Kidney (tissue), 14 donors: Measurements from ENCODE around the gene APOBEC3A. TPM values are rescaled to one million over a fixed set of nuclear protein-coding genes. Genes with fewer than 3 reads are reported as not detected.

Experiments used
- DNase-seq, 5 donors: peaks; one replicate each; pipeline ENCODE4 v3.0.0-alpha.2; 2013 to 2020
- FAIRE-seq: peaks from 2 replicates; lab custom pipeline; 2012; peaks lifted over from hg19 to GRCh38; lab: Jason Lieb, UNC
- H3K27ac ChIP-seq, 2 donors: one replicate each; pipeline ENCODE4 v1.7.0; 2013; ENCODE audit warnings: low read depth in 2 of 2, low read length in 2 of 2, inconsistent platforms in 1 of 2
- H3K27me3 ChIP-seq: one replicate; pipeline ENCODE4 v1.7.1; 2013; ENCODE audit warnings: low read length, inconsistent platforms; ENCODE audit not compliant: control insufficient read depth, insufficient read depth
- H3K36me3 ChIP-seq, 3 donors: one replicate each; pipeline versions ENCODE4 v1.7.0 to v1.7.1; 2013; ENCODE audit warnings: low read length in 3 of 3, control low read depth in 1 of 3, inconsistent platforms in 1 of 3; ENCODE audit not compliant: insufficient read depth in 3 of 3, control insufficient read depth in 2 of 3
- H3K4me1 ChIP-seq, 3 donors: one replicate each; pipeline versions ENCODE4 v1.7.0 to v1.7.1; 2013; ENCODE audit warnings: low read length in 3 of 3, inconsistent platforms in 1 of 3, low read depth in 1 of 3; ENCODE audit not compliant: control insufficient read depth in 2 of 3, insufficient read depth in 2 of 3
- H3K4me3 ChIP-seq, 3 donors: one replicate each; pipeline versions ENCODE4 v1.7.0 to v1.8.1; 2013; ENCODE audit warnings: low read length in 3 of 3, control low read depth in 1 of 3, inconsistent platforms in 1 of 3
- H3K9ac ChIP-seq, 3 donors: one replicate each; pipeline versions ENCODE4 v1.7.0 to v1.7.1; 2013; ENCODE audit warnings: low read length in 3 of 3, control low read depth in 1 of 3, inconsistent platforms in 1 of 3
- H3K9me3 ChIP-seq, 3 donors: one replicate each; pipeline versions ENCODE4 v1.7.0 to v1.7.1; 2013; ENCODE audit warnings: low read length in 3 of 3, control low read depth in 1 of 3, inconsistent platforms in 1 of 3; ENCODE audit not compliant: control insufficient read depth in 2 of 3, insufficient read depth in 1 of 3
- CTCF ChIP-seq: IDR thresholded peaks from 3 replicates; pipeline ENCODE4 v1.5.1; 2012; ENCODE audit warnings: mild to moderate bottlenecking, moderate library complexity, borderline replicate concordance; ENCODE audit not compliant: insufficient read depth; ENCODE audit errors: extremely low read depth
- intact Hi-C: fragments of 100-400 bp; cut with DNase I; formaldehyde crosslinking; loops from one replicate; pipeline ENCODE4 v1.11.1; 2022
- polyA plus RNA-seq: library from polyadenylated mRNA; stranded (reverse); fragments of 350-450 nt; fragmentation: Illumina TruSeq; extraction: RNeasy Lipid Tissue Mini Kit (QIAGEN cat#74804); gene quantifications from one replicate; pipeline ENCODE4 v1.2.3, GENCODE V29; 2014; ENCODE audit warnings: low read depth, low replicate concordance; ENCODE audit not compliant: insufficient read depth
- total RNA-seq: library from RNA; stranded (reverse); fragmentation: NEBNext Ultra II Directional; extraction: Animal tissue kit (Norgen Biotek cat#: 25700); gene quantifications from one replicate; pipeline ENCODE4 v1.2.1, GENCODE V29; 2021
- donor health status: control.
- donor health status: control.
- donor health status: control.
- donor health status: control.
- donor health status: control.
- donor health status: DM: yes; HTN: yes; CAD: no.
- donor health status: Normal renal cell carcinoma (clear cell type).

Gene APOBEC3A
- total and polyA plus RNA-seq, 2 donors from 2014 or later: 1.2 TPM; not detected in 1

DNA sequence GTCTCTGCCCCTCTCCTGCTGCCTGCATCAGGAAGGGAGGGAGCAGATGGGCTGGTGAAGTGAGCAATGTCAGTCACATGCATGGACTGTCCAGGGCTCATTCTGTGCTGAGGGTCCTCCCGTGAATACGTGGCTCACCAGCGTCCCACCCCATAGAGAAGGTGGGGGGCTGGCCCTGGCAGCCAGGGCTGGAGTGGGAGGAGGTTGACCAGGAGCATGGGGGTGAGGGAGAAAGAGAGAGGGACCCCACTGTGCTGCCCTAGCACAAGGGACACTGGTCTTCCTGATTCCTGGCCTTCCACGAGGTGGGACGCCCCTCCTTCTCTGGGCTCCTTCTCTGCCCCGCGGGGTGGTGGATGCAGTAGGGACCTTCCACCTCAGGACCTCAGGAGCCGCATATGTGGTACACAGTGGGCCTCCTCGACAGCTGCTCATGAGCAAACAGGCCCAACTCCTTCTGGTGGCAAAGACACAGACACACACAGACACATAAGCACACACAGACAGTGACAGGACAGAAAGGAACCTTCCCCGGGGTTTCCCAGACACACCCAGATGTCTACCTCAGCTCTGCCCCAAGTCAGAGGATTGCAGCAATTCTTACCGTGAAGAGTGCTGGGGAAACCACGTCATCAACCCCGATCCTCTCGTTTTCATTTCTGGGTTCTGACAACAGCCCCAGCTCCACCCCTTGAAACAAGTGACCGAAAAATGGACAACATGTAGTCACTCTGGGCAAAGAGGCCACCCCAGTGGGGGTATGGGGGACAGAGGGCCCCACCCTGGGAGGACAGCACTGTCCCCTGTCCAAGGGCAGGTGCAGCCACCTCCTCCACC is 3.6 kb upstream of the APOBEC3A start:
- intact Hi-C loops: no loop called here
- FAIRE-seq: no peak

DNA sequence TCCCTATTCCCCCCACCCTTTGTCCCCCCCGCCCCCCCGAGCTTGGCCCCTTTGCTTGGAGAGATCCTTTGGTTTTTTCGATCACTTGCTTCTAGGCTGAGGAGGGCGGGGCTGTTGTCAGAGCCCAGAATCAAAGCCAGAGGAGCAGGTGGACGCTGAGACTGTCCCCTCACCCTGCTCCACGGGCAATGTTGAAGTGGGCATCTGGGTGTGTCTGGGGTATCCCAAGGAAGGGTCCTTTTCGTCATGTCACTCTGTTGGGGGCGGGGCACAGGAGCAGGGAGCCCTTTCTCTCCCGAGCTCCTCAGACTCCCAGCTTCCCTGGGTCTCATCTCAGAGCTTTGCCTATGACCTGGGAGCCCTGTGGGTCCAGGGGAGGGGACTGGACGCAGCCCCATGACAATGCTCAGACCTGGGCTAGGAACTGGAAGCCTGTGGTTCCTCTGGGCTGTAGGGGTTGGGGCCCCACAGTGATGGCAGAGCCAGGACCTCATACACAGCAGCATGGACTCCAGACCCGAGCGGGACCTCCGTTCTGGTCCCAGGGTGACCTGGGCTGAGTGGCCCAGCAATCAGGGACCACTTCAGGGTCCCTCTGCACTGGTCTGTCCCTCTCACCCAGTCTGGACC is 2.9 kb upstream of the APOBEC3A start:
- Histone ChIP-seq H3K27ac (no peak overlapping the region), H3K4me1 (no peaks in the 10 kb centered on the region), H3K27me3 (no peaks in the 10 kb centered on the region), H3K9me3 (no peaks in the 10 kb centered on the region), H3K4me3 (no peak overlapping the region), H3K36me3 (no peaks in the 10 kb centered on the region), H3K9ac (no peak overlapping the region)
- no peak for FAIRE-seq
- peak in 2 of 5 donors; percentile 16 to 46 for DNase-seq
- intact Hi-C loops: no loop called here
- no peak for TF ChIP-seq CTCF

More for the DNA sequence above, 3.6 kb upstream of the APOBEC3A start:
- Histone ChIP-seq H3K9me3 (no peaks in the 10 kb centered on the region), H3K9ac (no peak overlapping the region), H3K36me3 (no peaks in the 10 kb centered on the region), H3K27me3 (no peaks in the 10 kb centered on the region), H3K4me3 (no peak overlapping the region), H3K4me1 (no peaks in the 10 kb centered on the region), H3K27ac (no peak overlapping the region)
- no peak for TF ChIP-seq CTCF
- peak in 2 of 5 donors; percentile 23 to 46 for DNase-seq

GRCh38 chr22:38955250-38955905 is 2.0 kb upstream of the APOBEC3A start:
- no peak overlapping the region for H3K4me3 ChIP-seq
- no peak overlapping the region for H3K9ac ChIP-seq
- H3K27me3 ChIP-seq: no peaks in the 10 kb centered on the region
- TF ChIP-seq CTCF: no peak
- H3K27ac ChIP-seq: no peak overlapping the region
- FAIRE-seq (no peak), DNase-seq (peak in 1 of 5 donors; percentile 50)
- intact Hi-C loops: no loop called here
- H3K9me3 ChIP-seq: no peaks in the 10 kb centered on the region
- no peaks in the 10 kb centered on the region for H3K4me1 ChIP-seq
- H3K36me3 ChIP-seq: no peaks in the 10 kb centered on the region
